Activated CD4-positive, alpha-beta memory T cell treated with anti-CD3 and anti-CD28 coated beads for 36 hours (primary cell): Measurements from ENCODE around the gene LITAF. TPM values are rescaled to one million over a fixed set of nuclear protein-coding genes. Genes with fewer than 3 reads are reported as not detected.
"Not testable (repeated sequence)": the region's sequence is repeated elsewhere in the genome, so short reads cannot be mapped to it uniquely, and the experiment has no call there.

Experiments used
- CTCF ChIA-PET: fragments of 350-600 bp; sonication (Branson Sonifier 250); formaldehyde crosslinking; loops from one replicate; lab custom pipeline; 2021; ENCODE audit warnings: antibody characterized with exemption, inconsistent platforms; lab: Charles Lee
- POLR2A ChIA-PET: fragments of 350-600 bp; sonication (Branson Sonifier 250); formaldehyde crosslinking; loops from one replicate; lab custom pipeline; 2021; ENCODE audit warnings: antibody characterized with exemption; lab: Charles Lee
- DNase-seq: peaks from one replicate; pipeline ENCODE4 v3.0.0-alpha.2; 2020
- H3K27ac Mint-ChIP-seq: one replicate; pipeline ENCODE4 v1.8.0; 2021; ENCODE audit warnings: mixed read lengths
- H3K27me3 Mint-ChIP-seq: one replicate; pipeline ENCODE4 v1.8.0; 2021; ENCODE audit warnings: mixed read lengths
- H3K36me3 Mint-ChIP-seq: one replicate; pipeline ENCODE4 v1.8.0; 2021; ENCODE audit warnings: mixed read lengths
- H3K4me1 Mint-ChIP-seq: one replicate; pipeline ENCODE4 v1.8.0; 2021; ENCODE audit warnings: low read depth, mixed read lengths
- H3K4me3 Mint-ChIP-seq: one replicate; pipeline ENCODE4 v1.8.0; 2021; ENCODE audit warnings: mild to moderate bottlenecking, mixed read lengths
- H3K9me3 Mint-ChIP-seq: one replicate; pipeline ENCODE4 v1.8.0; 2021; ENCODE audit warnings: mixed read lengths
- intact Hi-C: fragments of 100-400 bp; cut with micrococcal nuclease; formaldehyde crosslinking; loops from one replicate; pipeline ENCODE4 v1.15.1; 2023
- total RNA-seq, 2 experiments: library from RNA; stranded (reverse); gene quantifications; one replicate each; pipeline ENCODE4 v1.2.3, GENCODE V29; 2021

The LITAF gene
- total RNA-seq, 2 experiments from 2014 or later: 130 to 134 TPM

- CTCF ChIA-PET: no interaction called here
- Mint-ChIP-seq H3K4me3 (no peak overlapping the region), H3K27ac (no peak overlapping the region), H3K36me3 (no peaks in the 10 kb centered on the region), H3K4me1 (peaks cover 2% of the 10 kb centered on the region), H3K9me3 (no peaks in the 10 kb centered on the region), H3K27me3 (no peaks in the 10 kb centered on the region)
- intact Hi-C loops: no loop called here
- DNase-seq: no peak
- POLR2A ChIA-PET: no interaction called here
Observed at GRCh38 chr16:11605564-11605886, 18.8 kb upstream of the LITAF start.

GRCh38 chr16:11604783-11605563, 18.3 kb upstream of the LITAF start:
- H3K4me1 Mint-ChIP-seq: peaks cover 2% of the 10 kb centered on the region

GRCh38 chr16:11604296-11604695, 17.6 kb upstream of the LITAF start:
- POLR2A ChIA-PET: interaction anchor here (0.7 kb wide), 1 partner anchor 654 kb away, joined by 3 read pairs; no protein-coding TSS in a partner anchor

More at GRCh38 chr16:11604783-11605563, 18.3 kb upstream of the LITAF start:
- intact Hi-C loops: no loop called here
- H3K36me3 Mint-ChIP-seq: no peaks in the 10 kb centered on the region
- H3K27ac Mint-ChIP-seq: no peak overlapping the region
- no peaks in the 10 kb centered on the region for H3K27me3 Mint-ChIP-seq
- no peak for DNase-seq
- CTCF ChIA-PET: no interaction called here
- POLR2A ChIA-PET: no interaction called here
- no peaks in the 10 kb centered on the region for H3K9me3 Mint-ChIP-seq
- H3K4me3 Mint-ChIP-seq: no peak overlapping the region

GRCh38 chr16:11603331-11603750, 16.6 kb upstream of the LITAF start:
- DNase-seq: no peak
- Mint-ChIP-seq H3K27ac (no peak overlapping the region), H3K4me1 (no peaks in the 10 kb centered on the region), H3K36me3 (no peaks in the 10 kb centered on the region), H3K9me3 (no peaks in the 10 kb centered on the region), H3K4me3 (no peak overlapping the region), H3K27me3 (no peaks in the 10 kb centered on the region)
- intact Hi-C loops: no loop called here
- CTCF ChIA-PET: no interaction called here
- POLR2A ChIA-PET: interaction anchor here (0.6 kb wide), 1 partner anchor 48 kb away, joined by 3 read pairs; no protein-coding TSS in a partner anchor

More at GRCh38 chr16:11604296-11604695, 17.6 kb upstream of the LITAF start:
- H3K4me1 Mint-ChIP-seq, CTCF ChIA-PET, H3K27ac Mint-ChIP-seq, H3K27me3 Mint-ChIP-seq, H3K4me3 Mint-ChIP-seq, intact Hi-C loops, H3K9me3 Mint-ChIP-seq, H3K36me3 Mint-ChIP-seq, DNase-seq: not testable (repeated sequence)

GRCh38 chr16:11602321-11602720, 15.6 kb upstream of the LITAF start:
- Mint-ChIP-seq H3K4me3 (no peak overlapping the region), H3K4me1 (peaks cover 3% of the 10 kb centered on the region), H3K9me3 (no peaks in the 10 kb centered on the region), H3K36me3 (no peaks in the 10 kb centered on the region), H3K27me3 (no peaks in the 10 kb centered on the region), H3K27ac (no peak overlapping the region)
- DNase-seq: no peak
- CTCF ChIA-PET: interaction anchor here (0.9 kb wide), 1 partner anchor 70 kb away, joined by 3 read pairs; no protein-coding TSS in a partner anchor
- intact Hi-C loops: no loop called here
- POLR2A ChIA-PET: no interaction called here

- CTCF ChIA-PET: interaction anchor here (0.9 kb wide), 1 partner anchor 70 kb away, joined by 3 read pairs; no protein-coding TSS in a partner anchor
- intact Hi-C loops: no loop called here
Observed at GRCh38 chr16:11601911-11602310, 15.2 kb upstream of the LITAF start.

GRCh38 chr16:11601425-11601824, 14.7 kb upstream of the LITAF start:
- no peaks in the 10 kb centered on the region for H3K36me3 Mint-ChIP-seq
- H3K9me3 Mint-ChIP-seq: no peaks in the 10 kb centered on the region
- H3K27me3 Mint-ChIP-seq: no peaks in the 10 kb centered on the region
- no peak overlapping the region for H3K4me3 Mint-ChIP-seq
- ChIA-PET CTCF (interaction anchor here (0.9 to 1.4 kb wide), 2 partner anchors 69 to 70 kb away, joined by 3 to 4 read pairs; no protein-coding TSS in a partner anchor), POLR2A (no interaction called here)
- no peak for DNase-seq
- peaks cover 8% of the 10 kb centered on the region for H3K4me1 Mint-ChIP-seq
- no peak overlapping the region for H3K27ac Mint-ChIP-seq
- intact Hi-C loops: no loop called here

More at GRCh38 chr16:11601911-11602310, 15.2 kb upstream of the LITAF start:
- no peak overlapping the region for H3K4me3 Mint-ChIP-seq
- DNase-seq: no peak
- POLR2A ChIA-PET: no interaction called here
- no peaks in the 10 kb centered on the region for H3K9me3 Mint-ChIP-seq
- no peaks in the 10 kb centered on the region for H3K27me3 Mint-ChIP-seq
- no peaks in the 10 kb centered on the region for H3K36me3 Mint-ChIP-seq
- no peak overlapping the region for H3K27ac Mint-ChIP-seq
- peaks cover 5% of the 10 kb centered on the region for H3K4me1 Mint-ChIP-seq

- H3K4me3 Mint-ChIP-seq: no peak overlapping the region
- no peaks in the 10 kb centered on the region for H3K9me3 Mint-ChIP-seq
- H3K27me3 Mint-ChIP-seq: no peaks in the 10 kb centered on the region
- POLR2A ChIA-PET: no interaction called here
- no peak for DNase-seq
- H3K36me3 Mint-ChIP-seq: no peaks in the 10 kb centered on the region
- H3K4me1 Mint-ChIP-seq: peaks cover 14% of the 10 kb centered on the region
- CTCF ChIA-PET: no interaction called here
- no peak overlapping the region for H3K27ac Mint-ChIP-seq
- intact Hi-C loops: no loop called here
Observed at GRCh38 chr16:11599579-11599978, 12.9 kb upstream of the LITAF start.

- Mint-ChIP-seq H3K36me3 (no peaks in the 10 kb centered on the region), H3K9me3 (no peaks in the 10 kb centered on the region), H3K27me3 (no peaks in the 10 kb centered on the region), H3K4me1 (peaks cover 14% of the 10 kb centered on the region), H3K27ac (no peak overlapping the region), H3K4me3 (no peak overlapping the region)
- intact Hi-C loops: no loop called here
- CTCF ChIA-PET: interaction anchor here (0.6 kb wide), 1 partner anchor 98 kb away, joined by 3 read pairs; no protein-coding TSS in a partner anchor
- no peak for DNase-seq
- POLR2A ChIA-PET: interaction anchor here (0.6 to 0.9 kb wide), 2 partner anchors 10 to 254 kb away, joined by 3 read pairs; partner anchors contain the start of genes LITAF and RSL1D1
Observed at GRCh38 chr16:11597235-11598095, 10.7 kb upstream of the LITAF start.

- POLR2A ChIA-PET: interaction anchor here (0.9 kb wide), 1 partner anchor 10 kb away, joined by 3 read pairs; the partner anchor contains the start of gene LITAF
- Mint-ChIP-seq H3K27ac (no peak overlapping the region), H3K27me3 (no peaks in the 10 kb centered on the region), H3K36me3 (no peaks in the 10 kb centered on the region), H3K4me1 (peaks cover 14% of the 10 kb centered on the region), H3K4me3 (no peak overlapping the region), H3K9me3 (no peaks in the 10 kb centered on the region)
- intact Hi-C loops: no loop called here
- CTCF ChIA-PET: no interaction called here
- no peak for DNase-seq
Observed at GRCh38 chr16:11596572-11597226, 10.0 kb upstream of the LITAF start.

- peaks cover 16% of the 10 kb centered on the region for H3K4me1 Mint-ChIP-seq
- ChIA-PET POLR2A (no interaction called here), CTCF (interaction anchor here (1.9 kb wide), 1 partner anchor 61 kb away, joined by 6 read pairs; no protein-coding TSS in a partner anchor)
- DNase-seq: no peak
- no peaks in the 10 kb centered on the region for H3K9me3 Mint-ChIP-seq
- no peak overlapping the region for H3K4me3 Mint-ChIP-seq
- no peak overlapping the region for H3K27ac Mint-ChIP-seq
- H3K36me3 Mint-ChIP-seq: no peaks in the 10 kb centered on the region
- no peaks in the 10 kb centered on the region for H3K27me3 Mint-ChIP-seq
- intact Hi-C loops: no loop called here
Observed at GRCh38 chr16:11593581-11593980, 6.9 kb upstream of the LITAF start.
